Liver (tissue), 3 donors: ENCODE results near the gene C4A.

Experiments
- ATF3 ChIP-seq: IDR thresholded peaks from 2 replicates; pipeline ENCODE4 v1.6.1; 2016; ENCODE audit warnings: antibody characterized with exemption
- CTCF ChIP-seq: fragments of 150-350 bp; IDR thresholded peaks from 2 replicates; pipeline ENCODE4 v1.5.1; 2017; ENCODE audit warnings: improper control_type of control experiment, low read depth, low read length; ENCODE audit not compliant: missing input control
- JUND ChIP-seq, 2 donors: IDR thresholded peaks; 2 replicates each; pipeline ENCODE4 v1.6.1; 2016; ENCODE audit warnings: antibody characterized with exemption in 2 of 2
- SP1 ChIP-seq: IDR thresholded peaks from 2 replicates; pipeline ENCODE4 v1.6.1; 2018; ENCODE audit warnings: antibody characterized with exemption, mild to moderate bottlenecking
- TAF1 ChIP-seq: conservative IDR thresholded peaks from 2 replicates; pipeline ENCODE4 v1.6.1; 2016; ENCODE audit warnings: antibody characterized with exemption, mild to moderate bottlenecking
- TF ChIP-seq, protein P1 (sequence below): IDR thresholded peaks from 2 replicates; pipeline ENCODE4 v1.6.1; 2016; ENCODE audit warnings: antibody characterized with exemption, mild to moderate bottlenecking
- donor health status: healthy.
- donor health status: healthy.

GRCh38 chr6:31969712-31970603 is 11.9 kb upstream of the C4A start:
- TF ChIP-seq CTCF (no peak), JUND (IDR thresholded peaks at IDR 0.05) (no peak), ATF3 (no peak), TAF1 (no peak), SP1 (no peak)
- TF ChIP-seq, protein P1, sequence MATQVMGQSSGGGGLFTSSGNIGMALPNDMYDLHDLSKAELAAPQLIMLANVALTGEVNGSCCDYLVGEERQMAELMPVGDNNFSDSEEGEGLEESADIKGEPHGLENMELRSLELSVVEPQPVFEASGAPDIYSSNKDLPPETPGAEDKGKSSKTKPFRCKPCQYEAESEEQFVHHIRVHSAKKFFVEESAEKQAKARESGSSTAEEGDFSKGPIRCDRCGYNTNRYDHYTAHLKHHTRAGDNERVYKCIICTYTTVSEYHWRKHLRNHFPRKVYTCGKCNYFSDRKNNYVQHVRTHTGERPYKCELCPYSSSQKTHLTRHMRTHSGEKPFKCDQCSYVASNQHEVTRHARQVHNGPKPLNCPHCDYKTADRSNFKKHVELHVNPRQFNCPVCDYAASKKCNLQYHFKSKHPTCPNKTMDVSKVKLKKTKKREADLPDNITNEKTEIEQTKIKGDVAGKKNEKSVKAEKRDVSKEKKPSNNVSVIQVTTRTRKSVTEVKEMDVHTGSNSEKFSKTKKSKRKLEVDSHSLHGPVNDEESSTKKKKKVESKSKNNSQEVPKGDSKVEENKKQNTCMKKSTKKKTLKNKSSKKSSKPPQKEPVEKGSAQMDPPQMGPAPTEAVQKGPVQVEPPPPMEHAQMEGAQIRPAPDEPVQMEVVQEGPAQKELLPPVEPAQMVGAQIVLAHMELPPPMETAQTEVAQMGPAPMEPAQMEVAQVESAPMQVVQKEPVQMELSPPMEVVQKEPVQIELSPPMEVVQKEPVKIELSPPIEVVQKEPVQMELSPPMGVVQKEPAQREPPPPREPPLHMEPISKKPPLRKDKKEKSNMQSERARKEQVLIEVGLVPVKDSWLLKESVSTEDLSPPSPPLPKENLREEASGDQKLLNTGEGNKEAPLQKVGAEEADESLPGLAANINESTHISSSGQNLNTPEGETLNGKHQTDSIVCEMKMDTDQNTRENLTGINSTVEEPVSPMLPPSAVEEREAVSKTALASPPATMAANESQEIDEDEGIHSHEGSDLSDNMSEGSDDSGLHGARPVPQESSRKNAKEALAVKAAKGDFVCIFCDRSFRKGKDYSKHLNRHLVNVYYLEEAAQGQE, result no peak
